ENCODE measurements around the gene CLMN. TPM values are rescaled to one million over a fixed set of nuclear protein-coding genes. Genes with fewer than 3 reads are reported as not detected.

The CLMN gene
- total RNA-seq, 1 experiment from 2014 or later = 33.4 TPM

- no peak for TF ChIP-seq ZNF274 (IDR thresholded peaks at IDR 0.05; ENCODE audit: low read depth, low read length)
- no peak for TF ChIP-seq YY1 (IDR thresholded peaks at IDR 0.05; ENCODE audit: extremely low read depth, insufficient replicate concordance, low read depth, low read length)
- TF ChIP-seq REST (IDR thresholded peaks at IDR 0.05; ENCODE audit: low read depth) = no peak
- no peak for TF ChIP-seq POLR2AphosphoS5 (IDR thresholded peaks at IDR 0.05; ENCODE audit: low read depth, low read length)
- TF ChIP-seq FOSL1 (IDR thresholded peaks at IDR 0.05; ENCODE audit: low read depth) = no peak
- no peak for TF ChIP-seq EGR1 (IDR thresholded peaks at IDR 0.05; ENCODE audit: low read depth)
- TF ChIP-seq SP1 (IDR thresholded peaks at IDR 0.05; ENCODE audit: low read depth) = no peak
- no peak for TF ChIP-seq TCF7L2 (IDR thresholded peaks at IDR 0.05; ENCODE audit: borderline replicate concordance, extremely low read depth, insufficient read depth, insufficient read length)
- TF ChIP-seq RAD21 (IDR thresholded peaks at IDR 0.05; ENCODE audit: low read depth) = no peak
- TF ChIP-seq POLR2A (IDR thresholded peaks at IDR 0.05; ENCODE audit: borderline replicate concordance, extremely low read depth, insufficient read depth, insufficient read length) = no peak
- Histone ChIP-seq H3K4me3 (replicated peaks in 1 of 2; ENCODE audit: low read depth in 1 of 2, low read length in 2 of 2) (no peak overlapping the region), H3K27ac (ENCODE audit: low read depth, low read length) (no peak overlapping the region), H3K9me2 (ENCODE audit: insufficient read depth) (no peaks in the 10 kb centered on the region), H3K36me3 (ENCODE audit: control insufficient read depth in 1 of 2, insufficient read depth in 2 of 2, low read length in 2 of 2) (no peaks in the 10 kb centered on the region), H3K4me1 (ENCODE audit: control insufficient read depth in 1 of 2, insufficient read depth in 2 of 2, low read length in 2 of 2) (no peaks in the 10 kb centered on the region), H3K9ac (ENCODE audit: low read length) (no peak overlapping the region), H3K9me3 (ENCODE audit: control insufficient read depth in 1 of 2, insufficient read depth in 1 of 2, low read depth in 1 of 2, low read length in 2 of 2) (no peaks in the 10 kb centered on the region), H2AFZ (ENCODE audit: low read depth, low read length, poor library complexity, severe bottlenecking) (no peak overlapping the region), H3K4me2 (ENCODE audit: low read length) (no peak overlapping the region), H3K79me2 (ENCODE audit: insufficient read depth, low read length) (no peaks in the 10 kb centered on the region), H3K27me3 (ENCODE audit: insufficient read depth, low read length) (no peaks in the 10 kb centered on the region), H4K20me1 (ENCODE audit: insufficient read depth) (no peaks in the 10 kb centered on the region)
- ChIA-PET POLR2A (no interaction called here), CTCF (interaction anchor here (1.3 kb wide), 1 partner anchor 11 kb away, joined by 3 read pairs; no protein-coding TSS in a partner anchor), RAD21 (ENCODE audit: low non-redundant PET in 1 of 2, low total read pairs in 2 of 2, uncharacterized antibody in 2 of 2, unreplicated experiment in 2 of 2) (no interaction called here)
- ATAC-seq (no peak), DNase-seq (ENCODE audit: low read depth, low spot score) (no peak)
- intact Hi-C loops (cut with micrococcal nuclease) = no loop called here
- no TSS peak for BruUV-seq (replicated peaks)
Observed at GRCh38 chr14:95185033-95185766, 134.5 kb downstream of the CLMN start.
